Astrocyte of the cerebellum (primary cell): Measurements from ENCODE around the gene FAM89A.
"Not testable (repeated sequence)": the region's sequence is repeated elsewhere in the genome, so short reads cannot be mapped to it uniquely, and the experiment has no call there.

Experiments
- DNase-seq: peaks from one replicate; pipeline ENCODE4 v3.0.0-alpha.2; 2011; ENCODE audit warnings: low read depth
- H3K4me3 ChIP-seq: 2 replicates; pipeline ENCODE4 v1.5.1; 2011; ENCODE audit warnings: mild to moderate bottlenecking, low read depth, low read length, moderate library complexity
- CTCF ChIP-seq: IDR thresholded peaks from 2 replicates; pipeline ENCODE4 v1.5.1; 2012; ENCODE audit warnings: low read length, low read depth, moderate library complexity, mild to moderate bottlenecking; ENCODE audit errors: missing control alignments
- in situ Hi-C: cut with HindIII; loops from 2 replicates; pipeline ENCODE4 v1.10.0; 2017; ENCODE audit warnings: low sequenced_read_pairs

Gene FAM89A

GRCh38 chr1:231026576-231026975 is 13.5 kb downstream of the FAM89A start:
- TF ChIP-seq CTCF, result no peak
- DNase-seq, result no peak
- H3K4me3 ChIP-seq, result no peak overlapping the region
- in situ Hi-C loops, result no loop called here

- in situ Hi-C loops, result no loop called here
- no peak for TF ChIP-seq CTCF
- DNase-seq, result no peak
- H3K4me3 ChIP-seq, result no peak overlapping the region
Observed at GRCh38 chr1:231023150-231023549, 16.9 kb downstream of the FAM89A start.

GRCh38 chr1:231022543-231022942 is 17.5 kb downstream of the FAM89A start:
- H3K4me3 ChIP-seq, in situ Hi-C loops, DNase-seq: not testable (repeated sequence)

GRCh38 chr1:231021540-231022031 is 18.5 kb downstream of the FAM89A start:
- in situ Hi-C loops, result no loop called here
- H3K4me3 ChIP-seq, result no peak overlapping the region
- DNase-seq, result no peak
- TF ChIP-seq CTCF, result no peak

GRCh38 chr1:231020816-231021215 is 19.2 kb downstream of the FAM89A start:
- no peak for TF ChIP-seq CTCF
- in situ Hi-C loops, result no loop called here
- H3K4me3 ChIP-seq, result no peak overlapping the region
- no peak for DNase-seq

GRCh38 chr1:231020139-231020601 is 19.9 kb downstream of the FAM89A start:
- no peak overlapping the region for H3K4me3 ChIP-seq
- DNase-seq, result no peak
- no peak for TF ChIP-seq CTCF
- in situ Hi-C loops, result no loop called here

- no peak overlapping the region for H3K4me3 ChIP-seq
- in situ Hi-C loops, result no loop called here
- no peak for TF ChIP-seq CTCF
- DNase-seq, result no peak
Observed at GRCh38 chr1:231019711-231020110, 20.3 kb downstream of the FAM89A start.
